NCI-H2196 (cell line): Measurements from ENCODE around the gene TM9SF1.
A peak's percentile ranks its signal among the peaks of the same experiment; 100 is the strongest.

Experiments used
- DNase-seq: peaks from one replicate; lab custom pipeline; 2025; ENCODE audit not compliant: unreplicated experiment; lab: John Stamatoyannopoulos, UW

The TM9SF1 gene, protein sequence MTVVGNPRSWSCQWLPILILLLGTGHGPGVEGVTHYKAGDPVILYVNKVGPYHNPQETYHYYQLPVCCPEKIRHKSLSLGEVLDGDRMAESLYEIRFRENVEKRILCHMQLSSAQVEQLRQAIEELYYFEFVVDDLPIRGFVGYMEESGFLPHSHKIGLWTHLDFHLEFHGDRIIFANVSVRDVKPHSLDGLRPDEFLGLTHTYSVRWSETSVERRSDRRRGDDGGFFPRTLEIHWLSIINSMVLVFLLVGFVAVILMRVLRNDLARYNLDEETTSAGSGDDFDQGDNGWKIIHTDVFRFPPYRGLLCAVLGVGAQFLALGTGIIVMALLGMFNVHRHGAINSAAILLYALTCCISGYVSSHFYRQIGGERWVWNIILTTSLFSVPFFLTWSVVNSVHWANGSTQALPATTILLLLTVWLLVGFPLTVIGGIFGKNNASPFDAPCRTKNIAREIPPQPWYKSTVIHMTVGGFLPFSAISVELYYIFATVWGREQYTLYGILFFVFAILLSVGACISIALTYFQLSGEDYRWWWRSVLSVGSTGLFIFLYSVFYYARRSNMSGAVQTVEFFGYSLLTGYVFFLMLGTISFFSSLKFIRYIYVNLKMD

DNA sequence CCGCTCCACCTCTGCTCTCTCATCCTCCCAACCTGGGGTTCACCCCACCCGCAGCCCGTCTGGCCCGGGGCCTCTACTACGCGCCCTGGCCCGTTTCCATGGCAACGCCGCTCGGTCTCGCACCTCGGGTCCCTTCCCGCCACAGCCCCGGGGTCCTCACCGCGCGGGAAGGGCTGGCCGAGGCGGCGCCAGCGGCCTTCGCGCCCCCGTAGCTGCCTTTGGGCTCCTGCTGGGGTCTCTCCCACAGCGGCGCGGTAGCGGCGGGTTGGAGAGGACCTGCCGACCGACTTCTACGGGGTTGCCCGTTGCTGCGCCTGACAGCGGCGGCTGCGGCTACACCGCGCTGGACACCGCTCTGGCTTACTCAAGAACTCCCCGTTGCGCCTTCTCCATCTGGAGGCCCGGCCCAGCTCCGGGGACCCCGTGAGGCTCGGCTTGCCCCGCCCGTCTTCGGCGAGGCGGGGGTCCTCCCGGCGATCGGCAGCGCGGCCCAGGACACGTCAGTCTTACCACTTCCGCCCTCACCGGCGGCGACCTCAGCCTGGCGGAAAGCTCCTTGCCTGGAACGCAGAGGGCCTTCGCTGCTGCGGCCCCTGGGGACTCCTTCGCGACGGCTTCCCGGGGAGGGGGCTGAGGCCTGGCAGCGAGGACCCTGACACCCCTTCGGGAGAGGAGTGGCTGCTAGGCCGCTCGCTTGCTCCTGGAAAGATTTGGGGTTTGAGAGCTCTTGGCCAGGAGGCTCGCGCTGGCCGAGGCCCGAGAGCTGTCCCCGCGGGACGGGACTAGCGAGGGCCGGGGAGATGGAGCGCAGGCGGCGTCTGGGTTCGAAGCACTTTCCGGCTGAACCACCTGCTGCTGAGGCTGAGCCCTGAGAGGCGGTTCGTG, at the start of gene TM9SF1:
Gene TM9SF1 (minus strand): TSS at position 256 of the 885 bp plus-strand sequence. CDS start 422 bp downstream, outside the sequence.
- peak; percentile 78 for DNase-seq

DNA sequence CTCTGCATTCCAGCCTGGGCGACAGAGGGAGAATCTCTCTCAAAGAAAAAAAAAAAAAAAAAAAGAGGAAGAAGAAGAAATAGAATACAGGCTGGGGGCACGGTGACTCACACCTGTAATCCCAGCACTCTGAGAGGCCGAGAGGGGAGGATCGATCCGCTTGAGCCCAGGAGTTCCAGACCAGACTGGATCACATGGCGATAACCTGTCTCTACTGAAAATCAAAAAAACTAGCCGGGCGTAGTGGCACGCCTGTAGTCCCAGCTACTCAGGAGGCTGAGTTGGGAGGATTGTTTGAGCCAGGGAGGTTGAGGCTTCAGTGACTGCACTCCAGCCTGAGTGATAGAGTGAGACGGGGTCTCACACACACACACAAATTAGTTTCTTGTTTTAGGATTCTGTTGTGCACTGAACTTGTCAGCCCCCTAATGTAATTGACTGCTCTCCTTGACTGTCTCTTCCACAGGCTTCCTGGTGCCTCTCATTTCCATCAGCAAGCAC, 48.1 kb upstream of the TM9SF1 start:
- DNase-seq, result no peak

DNA sequence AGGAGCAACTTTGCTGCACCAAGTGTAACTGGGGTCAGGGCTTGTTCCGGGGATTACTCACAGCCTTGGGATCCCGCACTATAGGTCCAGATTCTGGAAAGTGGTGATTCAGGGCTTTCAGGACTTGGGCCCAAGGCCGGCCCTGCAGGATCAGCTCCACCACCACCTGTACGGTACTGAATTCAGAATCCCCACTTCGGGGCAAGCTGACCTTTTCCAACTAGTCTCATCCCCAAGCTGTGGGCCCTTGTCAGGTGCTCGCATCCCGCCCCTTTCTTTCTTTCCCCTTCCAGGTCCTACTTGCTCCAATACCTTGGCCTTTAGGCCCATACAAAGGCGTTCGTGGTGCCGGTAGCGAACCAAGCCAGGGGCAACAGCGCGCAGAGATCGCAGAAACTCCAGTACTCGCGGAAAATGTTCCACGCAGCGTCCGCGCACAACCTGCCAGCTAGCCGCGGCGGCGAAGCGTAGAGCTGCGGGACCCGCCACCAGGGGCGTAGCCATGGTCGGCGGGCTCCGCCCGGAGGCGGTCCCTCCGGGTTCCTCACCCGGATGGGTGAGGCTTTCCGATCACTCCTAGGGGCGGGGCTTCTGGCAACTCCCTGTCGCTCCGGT, 46.7 kb upstream of the TM9SF1 start:
- DNase-seq, result peak; percentile 93

DNA sequence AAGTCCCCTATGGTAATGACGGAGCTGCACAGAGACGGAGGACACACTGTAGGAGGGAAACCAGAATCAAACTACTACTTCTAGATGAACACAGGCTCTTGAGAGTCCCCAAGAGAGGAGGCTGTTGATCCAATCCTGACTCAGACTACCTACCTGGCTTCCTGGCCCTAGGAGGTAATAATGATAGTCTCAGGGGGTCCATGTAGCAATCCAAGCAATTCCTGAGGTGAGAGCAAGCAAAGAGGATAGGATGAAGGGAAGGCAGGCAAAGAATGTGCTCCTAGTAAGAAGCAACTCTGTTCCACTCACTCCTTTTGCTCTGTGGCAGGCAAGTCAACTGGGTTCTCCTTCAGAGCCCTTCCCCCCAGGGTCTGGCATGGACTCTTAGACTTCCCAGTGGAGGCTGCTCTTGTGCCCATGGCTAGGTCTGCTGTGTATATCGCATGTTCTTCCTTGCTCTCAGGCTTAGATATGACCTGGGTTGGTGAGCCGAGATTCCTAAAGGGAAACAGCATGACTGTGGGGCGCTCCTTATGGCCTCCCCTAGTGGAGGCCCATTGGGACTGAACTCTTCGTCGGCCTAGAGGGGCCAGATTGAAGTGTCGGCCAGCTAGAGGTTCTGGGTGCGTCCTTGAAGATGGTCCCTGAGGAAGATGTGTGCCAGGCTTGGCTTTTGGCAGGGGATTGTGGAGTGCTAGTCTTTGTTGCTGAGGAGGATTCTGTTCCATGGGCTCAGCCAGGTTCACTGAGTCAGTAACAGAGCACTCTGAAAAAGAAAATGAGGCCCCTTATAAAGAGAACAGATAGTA, 45.1 kb upstream of the TM9SF1 start:
- no peak for DNase-seq

DNA sequence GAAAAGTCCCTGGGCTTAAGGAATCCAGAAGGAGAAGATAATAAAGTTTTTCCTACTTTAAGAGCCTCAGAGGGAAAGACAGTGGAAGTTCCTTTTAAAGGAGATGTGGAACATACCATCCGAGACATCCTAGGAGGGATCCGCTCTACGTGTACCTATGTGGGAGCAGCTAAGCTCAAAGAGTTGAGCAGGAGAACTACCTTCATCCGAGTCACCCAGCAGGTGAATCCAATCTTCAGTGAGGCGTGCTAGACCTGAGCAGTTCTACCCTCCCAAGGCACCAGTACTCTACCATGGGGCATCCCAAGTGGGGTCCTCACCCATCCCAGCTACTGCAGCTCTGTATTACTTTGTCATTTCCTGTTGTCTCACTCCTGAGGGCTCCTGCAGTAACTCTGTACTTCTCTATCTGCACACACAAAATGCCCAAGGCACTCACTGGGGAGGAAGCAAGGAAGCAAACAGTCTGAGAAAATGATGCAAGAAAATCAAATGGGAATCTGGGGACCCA, 43.3 kb upstream of the TM9SF1 start:
- DNase-seq, result no peak

DNA sequence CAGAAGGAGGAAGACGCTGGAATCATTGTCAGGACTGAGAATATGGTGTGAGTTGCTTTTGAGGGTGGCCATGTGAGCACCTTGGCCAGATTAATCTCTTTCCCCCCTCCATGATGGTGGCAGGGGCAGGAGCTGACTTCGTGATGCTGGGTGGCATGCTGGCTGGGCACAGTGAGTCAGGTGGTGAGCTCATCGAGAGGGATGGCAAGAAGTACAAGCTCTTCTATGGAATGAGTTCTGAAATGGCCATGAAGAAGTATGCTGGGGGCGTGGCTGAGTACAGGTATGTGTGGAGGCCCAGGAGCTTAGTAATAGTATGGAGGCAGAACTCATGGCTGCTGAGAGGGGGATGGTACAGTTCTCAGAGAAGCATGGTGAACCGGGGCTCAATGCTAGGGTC, 42.9 kb upstream of the TM9SF1 start:
- no peak for DNase-seq

DNA sequence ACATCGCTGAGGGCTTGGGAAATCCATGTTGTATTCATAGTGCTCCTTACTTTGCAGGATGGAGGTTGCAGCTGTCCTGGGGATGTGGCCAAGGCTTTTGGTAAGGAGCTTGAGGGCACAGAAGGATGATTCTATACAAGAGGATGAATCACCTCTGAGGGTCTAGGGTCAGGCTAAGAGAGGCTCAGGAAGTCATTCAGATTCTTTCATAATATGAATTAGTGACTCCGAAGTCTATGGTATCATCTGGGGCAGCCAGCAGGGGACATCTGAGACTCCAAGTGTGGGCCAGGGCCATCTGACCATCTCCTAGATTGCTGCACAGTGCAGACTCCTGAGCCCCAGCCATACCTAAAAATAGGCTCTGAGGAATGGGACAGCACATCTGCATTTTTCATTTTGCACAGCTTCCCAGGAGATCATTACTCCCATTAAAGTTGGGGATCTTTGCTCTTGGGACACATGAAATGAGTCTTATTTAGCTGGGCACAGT, 42.3 kb upstream of the TM9SF1 start:
- no peak for DNase-seq

DNA sequence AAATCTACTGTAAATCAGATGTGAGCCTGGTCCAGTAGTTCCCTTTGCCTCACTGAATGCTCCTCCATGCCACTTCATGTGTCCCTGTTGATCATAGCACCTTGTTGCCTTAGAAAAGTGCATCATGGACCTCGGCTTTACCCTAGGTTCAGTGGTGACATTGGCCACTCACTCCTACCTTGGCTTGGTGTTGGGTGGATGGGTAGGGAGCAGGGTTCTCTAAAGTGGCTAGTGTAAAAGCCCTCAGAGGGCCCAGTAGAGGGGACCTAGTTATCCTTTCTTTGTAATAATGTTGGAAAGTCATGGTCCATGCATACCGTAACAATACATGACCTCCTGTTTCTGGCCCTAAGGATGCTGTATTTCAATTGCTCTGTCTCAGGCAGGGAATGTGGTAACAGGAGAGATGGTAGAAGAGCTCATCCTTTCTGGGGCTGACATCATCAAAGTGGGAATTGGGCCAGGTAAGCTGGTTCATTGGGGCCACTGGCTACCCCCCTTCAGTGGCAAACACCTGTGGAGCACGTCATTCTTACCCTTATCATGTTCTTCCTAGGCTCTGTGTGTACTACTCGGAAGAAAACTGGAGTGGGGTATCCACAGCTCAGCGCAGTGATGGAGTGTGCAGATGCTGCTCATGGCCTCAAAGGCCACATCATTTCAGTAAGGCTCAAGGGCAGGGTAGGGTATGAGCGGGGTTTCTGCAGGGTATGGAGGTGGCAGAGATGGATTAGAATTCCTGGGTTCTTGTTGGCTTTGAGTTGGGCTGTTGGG, 41.6 kb upstream of the TM9SF1 start:
- no peak for DNase-seq

DNA sequence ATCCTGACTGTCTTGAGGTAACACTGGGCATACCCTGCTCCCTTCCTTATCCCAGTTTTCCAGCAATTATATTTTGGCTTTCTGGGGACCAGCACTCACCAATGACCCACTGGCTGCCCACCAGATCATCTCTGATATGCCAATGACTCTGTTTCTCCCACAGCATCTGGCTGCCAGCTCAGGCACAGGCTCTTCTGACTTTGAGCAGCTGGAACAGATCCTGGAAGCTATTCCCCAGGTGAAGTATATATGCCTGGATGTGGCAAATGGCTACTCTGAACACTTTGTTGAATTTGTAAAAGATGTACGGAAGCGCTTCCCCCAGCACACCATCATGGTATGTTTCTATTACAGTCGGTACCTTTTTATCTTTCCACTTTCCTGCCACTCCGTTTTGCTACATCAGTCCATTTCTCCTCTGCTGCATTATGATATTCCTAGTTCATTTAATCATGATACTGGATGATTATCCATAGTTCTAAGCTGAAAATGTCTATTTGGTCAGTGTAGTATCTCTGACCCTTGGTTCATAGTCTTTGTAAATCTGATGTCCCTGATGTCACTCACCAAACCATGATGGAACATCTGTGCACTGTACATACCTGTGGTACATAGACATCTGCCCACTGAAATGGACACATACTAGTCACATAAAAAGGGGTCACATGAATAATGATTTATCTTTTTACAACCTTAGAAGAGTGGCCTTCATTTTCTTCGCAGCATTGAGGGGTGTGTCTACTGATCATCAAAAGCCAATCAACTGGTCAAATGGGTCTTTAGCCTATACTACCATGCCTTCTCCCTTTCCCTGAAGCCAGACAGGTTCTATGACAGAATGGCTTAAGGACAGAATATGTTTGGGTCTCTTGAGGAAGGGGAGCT, 40.8 kb upstream of the TM9SF1 start:
- no peak for DNase-seq

DNA sequence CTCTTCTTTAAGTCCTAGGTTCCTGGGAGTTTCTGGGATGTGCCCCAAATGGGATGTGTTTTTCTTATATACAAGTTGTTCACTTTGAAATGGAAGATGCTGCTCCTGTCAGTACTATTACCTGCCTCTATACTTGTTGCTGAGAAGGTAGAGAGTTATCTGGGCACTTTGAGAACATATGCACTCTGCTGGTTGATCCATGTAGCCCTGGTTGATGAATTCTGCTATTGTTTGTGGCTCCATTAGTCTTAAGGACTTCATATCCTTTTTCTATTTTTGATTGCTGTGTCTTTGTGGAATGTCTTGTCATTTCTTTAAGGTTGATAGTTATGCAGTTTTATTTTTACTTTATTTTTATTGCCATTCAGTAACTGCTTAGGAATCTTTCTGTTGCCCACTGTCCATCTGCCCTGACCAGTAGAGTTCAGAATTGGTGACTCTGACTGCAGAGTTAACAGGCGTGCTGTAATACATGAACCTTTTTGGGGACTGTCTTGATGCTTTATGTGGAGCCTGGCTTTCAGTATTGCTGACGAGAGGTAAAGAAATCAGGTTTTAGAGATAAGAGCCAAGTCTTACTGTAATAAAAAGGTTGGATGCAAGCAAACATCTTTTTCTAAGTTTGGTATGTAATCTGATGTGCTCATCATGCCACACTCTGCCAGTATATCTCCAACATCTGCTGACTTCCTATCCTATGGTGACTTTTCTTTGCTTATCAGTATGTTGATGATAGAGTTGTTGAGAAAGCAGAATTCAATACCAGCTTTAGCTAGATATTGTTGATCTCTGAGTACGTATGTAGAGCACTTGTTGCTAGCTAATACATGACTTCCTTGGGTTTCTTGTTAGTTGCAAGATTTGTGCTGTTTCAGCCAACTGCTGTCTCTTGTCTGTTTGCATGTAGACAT, 39.1 kb upstream of the TM9SF1 start:
- DNase-seq, result no peak

DNA sequence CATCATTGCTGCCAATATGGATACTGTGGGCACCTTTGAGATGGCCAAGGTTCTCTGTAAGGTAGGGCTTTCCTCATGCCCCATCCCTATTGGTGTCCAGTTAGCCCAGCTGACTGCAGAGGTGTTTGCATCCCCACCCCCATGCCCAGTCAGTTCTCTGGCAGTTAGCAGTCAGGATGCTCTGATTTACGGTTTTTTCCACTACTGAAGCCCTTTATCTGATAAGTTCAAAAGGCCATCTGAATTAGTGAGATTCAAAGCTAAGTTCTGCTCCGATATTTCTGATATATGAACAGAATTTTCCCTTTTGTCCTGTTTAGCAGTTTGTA, 38.3 kb upstream of the TM9SF1 start:
- peak; percentile 34 for DNase-seq

DNA sequence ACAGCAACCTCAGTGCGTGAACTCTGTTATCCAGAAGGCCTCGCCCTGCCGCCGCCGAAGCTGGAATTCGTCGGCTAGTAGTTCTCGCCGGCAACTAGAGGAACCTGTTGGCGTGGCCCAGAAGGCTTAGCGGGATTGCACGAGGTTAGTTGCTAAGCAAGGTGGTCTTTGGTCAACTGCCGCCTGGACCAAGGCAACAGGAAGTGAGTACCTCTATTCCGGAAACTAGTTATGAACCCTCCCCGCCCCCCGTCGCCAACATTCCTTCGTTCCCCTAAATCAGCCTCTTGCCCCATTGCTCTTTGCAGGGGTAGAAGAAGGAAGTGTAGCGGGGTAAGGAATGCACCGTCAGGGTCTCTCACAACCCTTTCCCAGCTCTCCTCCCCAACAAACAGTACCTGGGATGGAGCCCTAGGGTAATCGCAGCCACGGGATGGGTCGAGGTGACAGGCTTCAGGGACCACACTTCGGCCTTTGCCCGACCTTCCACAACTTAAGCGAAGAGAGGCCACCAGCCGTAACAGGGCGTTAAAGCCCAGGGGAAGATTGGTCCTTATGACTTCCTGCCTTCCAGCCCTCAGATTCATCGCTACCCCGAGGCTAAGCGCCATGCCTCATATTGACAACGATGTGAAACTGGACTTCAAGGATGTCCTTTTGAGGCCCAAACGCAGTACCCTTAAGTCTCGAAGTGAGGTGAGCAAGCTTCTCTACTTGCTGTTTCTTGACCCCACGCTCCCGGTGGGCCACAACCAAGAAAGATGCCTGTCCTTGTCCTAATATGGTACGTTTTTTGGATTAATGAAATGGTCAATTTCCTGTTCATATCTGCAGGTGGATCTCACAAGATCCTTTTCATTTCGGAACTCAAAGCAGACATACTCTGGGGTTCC, 37.6 kb upstream of the TM9SF1 start, which contains the start of gene GMPR2:
Gene GMPR2 (plus strand): TSS at position 285 of the 893 bp plus-strand sequence. CDS start 325 bp downstream, at position 610.
- DNase-seq, result no peak

DNA sequence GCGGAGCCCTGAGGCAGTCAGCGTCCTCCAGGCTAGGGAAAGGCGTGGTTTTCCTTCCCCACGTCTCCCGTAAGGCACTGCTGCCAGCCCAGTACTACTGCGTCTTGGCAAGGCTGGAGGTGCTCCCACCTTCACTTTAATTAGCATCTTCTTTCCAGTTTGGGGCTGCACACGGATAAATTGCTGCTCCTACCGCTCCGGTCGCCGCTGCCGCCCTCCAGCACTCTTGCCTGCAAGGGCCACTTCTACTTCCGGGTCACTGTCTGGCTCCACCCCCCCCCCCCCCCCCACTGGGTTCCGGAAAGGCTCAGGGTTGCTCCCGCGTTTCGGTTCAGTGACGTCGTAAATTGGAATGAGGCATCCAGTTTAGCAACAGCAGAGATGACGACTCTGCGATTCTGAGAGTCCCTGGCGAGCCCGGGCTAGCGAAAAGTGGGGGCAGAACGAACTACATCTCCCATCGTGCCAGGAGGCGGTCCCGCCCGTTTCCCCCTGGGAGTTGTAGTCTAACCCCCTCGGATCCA, 36.9 kb upstream of the TM9SF1 start, which contains the start of gene NEDD8:
Gene NEDD8 (minus strand): TSS at position 247 of the 524 bp plus-strand sequence. CDS start 100 bp downstream, at position 147.
- peak; percentile 87 for DNase-seq

DNA sequence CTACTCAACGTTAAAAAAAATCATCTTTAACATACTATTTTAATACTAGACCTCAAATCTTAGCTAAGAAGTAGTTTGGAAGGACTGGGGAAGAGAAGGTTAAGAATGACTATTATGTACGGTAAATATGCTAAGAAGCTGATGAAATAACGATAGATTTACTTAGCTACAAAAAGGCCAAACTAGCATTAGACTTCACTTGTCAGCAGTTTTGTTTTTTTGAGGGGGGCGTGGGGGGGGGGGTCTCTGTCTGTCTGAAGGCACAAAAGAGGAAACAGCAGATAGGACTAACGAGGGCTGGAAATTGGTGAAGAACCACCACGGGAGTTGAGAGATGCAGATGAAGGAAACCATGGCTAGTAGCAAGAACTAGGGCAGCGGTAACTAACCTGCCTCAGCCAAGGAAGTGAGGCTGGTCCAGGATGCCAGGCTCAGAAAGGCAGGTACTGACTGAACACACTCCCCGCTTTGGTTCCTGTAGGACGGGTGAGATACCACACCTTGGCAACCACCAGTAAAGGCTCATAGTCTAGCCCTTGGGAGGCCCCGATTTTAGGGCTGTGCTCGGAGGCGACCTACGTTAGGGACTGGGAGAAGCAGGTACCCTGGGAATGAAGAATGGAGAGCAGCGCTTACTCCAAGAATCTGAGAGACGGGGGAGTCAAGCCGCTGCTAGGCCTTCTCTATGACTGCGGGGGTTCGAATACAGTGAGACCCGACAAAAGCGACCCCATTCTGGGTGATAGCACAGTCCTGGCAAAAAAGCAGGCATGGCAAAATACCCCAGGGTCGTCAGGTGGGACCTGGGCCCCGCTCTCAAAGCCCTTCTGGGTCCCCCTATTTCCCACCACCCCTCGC, 36.3 kb upstream of the TM9SF1 start:
- no peak for DNase-seq

DNA sequence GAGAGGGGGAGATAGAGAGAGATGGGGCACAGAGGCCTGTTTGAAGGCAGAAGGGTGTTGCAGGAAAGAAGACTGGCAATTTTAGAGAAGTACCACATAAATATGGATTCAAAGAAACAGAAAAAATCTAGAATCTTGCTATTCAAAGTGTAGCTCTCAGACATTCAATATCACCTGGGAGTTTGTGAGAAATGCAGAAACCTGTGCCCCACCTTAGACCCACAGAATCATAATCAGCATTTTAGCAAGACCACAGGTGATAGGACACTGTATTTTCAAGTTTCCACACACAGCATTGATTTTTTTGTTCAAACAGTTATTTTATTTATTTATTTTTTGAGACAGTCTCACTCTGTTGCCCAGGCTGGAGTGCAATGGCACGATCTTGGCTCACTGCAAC, 33.7 kb upstream of the TM9SF1 start:
- no peak for DNase-seq
